RPMI8226 (cell line): ENCODE results near the gene CTNNBIP1.
A peak's percentile ranks its signal among the peaks of the same experiment; 100 is the strongest.

Experiments
- DNase-seq: peaks from one replicate; pipeline ENCODE4 v3.0.0-alpha.2; 2015

The CTNNBIP1 gene

DNA sequence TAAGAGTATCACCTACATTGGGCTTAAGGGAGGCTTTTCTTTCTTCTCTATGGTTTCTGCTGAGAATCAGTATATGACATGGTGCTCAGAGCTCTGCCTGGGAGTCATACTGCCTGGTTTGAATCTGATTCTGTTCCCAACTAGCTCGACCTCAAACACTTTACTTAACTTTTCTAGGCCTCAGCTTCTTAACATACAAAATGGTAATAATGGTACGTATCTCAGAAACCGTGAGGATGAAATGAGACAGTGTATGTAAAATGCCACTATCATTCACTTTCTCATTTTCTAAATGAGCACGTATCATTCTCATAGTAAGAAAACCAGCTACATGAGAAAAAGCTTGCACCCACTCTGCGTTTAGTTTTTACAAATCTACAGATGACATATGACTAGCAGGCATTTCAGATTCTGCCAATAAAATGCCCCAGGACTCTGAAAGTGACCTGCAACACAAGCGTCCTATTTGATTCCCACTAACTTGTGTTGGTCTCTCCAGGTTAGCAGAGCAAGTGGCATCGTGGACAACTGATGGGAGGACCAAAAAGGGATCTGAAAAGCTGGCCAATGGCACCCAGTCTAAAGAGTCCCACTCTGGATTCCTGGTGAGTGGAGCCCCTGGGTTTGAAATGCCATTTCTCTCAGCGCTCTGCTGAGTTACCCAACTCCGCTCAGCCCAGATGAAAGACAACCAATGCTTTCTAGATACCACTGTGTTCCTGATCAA is 6.1 kb downstream of the CTNNBIP1 start:
- no peak for DNase-seq

DNA sequence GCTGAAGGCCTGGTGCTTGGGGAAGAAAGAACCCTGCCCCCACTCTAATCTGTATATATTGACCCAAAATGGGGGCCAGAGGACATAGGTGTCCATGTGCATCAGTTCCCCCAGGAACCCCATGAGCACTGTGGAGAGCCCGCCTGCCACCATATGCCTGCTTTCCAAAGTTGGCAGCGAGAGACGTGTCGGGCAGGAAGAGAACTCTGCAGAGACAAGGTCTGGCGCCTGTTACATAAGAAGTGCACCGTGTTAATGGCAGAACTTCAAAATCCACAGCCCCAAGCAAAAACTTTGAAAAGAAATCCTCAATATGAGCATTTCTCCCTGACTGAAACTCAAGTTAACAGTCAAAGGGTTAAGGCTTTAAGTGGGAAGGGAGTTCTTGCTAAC is 8.0 kb downstream of the CTNNBIP1 start:
- DNase-seq, result no peak

DNA sequence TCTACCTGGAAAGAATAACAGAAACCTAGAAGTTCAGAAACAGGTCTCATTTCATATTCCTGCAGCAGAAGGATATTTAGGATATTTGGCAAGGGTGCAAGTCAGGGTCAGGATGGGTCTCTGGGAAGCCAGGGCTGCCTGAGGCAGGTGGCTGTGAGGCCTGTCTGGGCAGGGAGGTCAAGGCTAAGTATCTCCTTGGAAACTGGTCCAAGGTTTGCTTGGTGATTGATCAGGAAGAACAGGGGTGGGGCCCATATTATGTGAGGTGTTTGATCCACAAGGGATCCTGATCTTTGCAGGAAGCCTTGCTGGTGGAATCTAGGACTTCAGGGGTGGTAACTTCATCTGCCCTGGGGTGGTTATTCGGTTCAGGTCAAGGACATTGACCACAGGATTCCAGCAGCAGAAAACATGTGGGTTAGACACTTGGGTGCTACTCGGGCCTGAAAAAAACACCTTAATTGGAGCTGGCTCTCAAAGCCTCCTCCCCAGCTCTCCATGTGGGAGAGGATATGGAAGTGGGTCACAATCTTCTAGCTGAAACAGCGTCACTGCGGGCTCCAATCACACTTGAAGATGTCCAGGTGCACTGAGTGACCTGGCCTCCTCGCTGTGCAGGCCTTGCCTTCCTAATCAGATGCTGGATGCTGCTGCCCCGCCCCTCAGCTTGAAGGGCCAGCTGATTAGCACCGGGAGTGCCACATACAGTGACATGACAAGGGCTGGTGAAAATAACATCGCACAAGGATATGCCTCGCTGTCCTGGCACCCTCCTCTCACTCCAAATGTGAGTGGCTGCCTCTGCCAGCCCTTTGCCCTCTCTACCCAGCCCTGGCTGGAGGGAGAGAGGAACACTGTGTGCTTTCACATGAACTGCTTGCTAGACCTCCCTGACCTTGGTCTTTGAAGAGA is 8.7 kb downstream of the CTNNBIP1 start:
- no peak for DNase-seq

GRCh38 chr1:9900142-9901043 is 9.7 kb downstream of the CTNNBIP1 start:
- peak; percentile 87 for DNase-seq

DNA sequence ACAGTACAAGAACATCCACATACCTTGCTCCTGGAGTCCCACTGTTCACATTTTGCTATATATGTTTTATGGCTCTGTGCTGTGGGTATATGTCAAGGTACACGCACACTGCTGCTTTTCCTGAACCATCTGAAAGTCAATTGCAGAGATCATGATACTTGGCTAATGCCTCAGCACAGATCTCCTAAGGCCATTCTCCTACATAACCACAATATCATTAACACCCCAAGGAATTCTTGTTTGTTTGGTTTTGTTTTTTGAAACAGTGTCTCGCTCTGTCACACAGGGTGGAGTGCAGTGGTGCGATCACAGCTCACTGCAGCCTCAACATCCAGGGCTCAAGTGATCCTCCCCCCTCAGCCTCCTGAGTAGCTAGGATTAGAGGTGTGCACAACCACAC is 16.0 kb downstream of the CTNNBIP1 start:
- no peak for DNase-seq

- DNase-seq, result no peak
Measured at GRCh38 chr1:9892563-9893528, 17.2 kb downstream of the CTNNBIP1 start.

DNA sequence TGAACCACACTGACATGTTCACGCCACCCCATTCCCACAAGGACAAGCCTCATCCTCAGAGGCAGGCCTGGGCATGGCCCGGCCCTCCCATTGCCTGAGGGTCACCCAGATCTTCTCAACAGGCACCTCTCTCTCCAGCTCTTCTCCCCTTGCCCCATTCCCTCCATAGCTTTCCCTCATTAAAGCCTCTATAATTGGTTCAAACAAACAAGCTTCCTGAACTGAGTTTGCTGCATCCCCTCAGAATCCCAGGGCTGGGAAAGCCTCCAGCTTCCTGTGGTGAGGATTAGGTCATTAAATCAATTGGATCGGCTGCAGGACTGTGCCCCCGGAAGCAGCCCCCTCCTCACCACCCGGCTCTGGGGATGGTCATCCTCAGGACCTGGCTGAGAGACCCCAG is 18.9 kb downstream of the CTNNBIP1 start:
- DNase-seq, result peak; percentile 1

DNA sequence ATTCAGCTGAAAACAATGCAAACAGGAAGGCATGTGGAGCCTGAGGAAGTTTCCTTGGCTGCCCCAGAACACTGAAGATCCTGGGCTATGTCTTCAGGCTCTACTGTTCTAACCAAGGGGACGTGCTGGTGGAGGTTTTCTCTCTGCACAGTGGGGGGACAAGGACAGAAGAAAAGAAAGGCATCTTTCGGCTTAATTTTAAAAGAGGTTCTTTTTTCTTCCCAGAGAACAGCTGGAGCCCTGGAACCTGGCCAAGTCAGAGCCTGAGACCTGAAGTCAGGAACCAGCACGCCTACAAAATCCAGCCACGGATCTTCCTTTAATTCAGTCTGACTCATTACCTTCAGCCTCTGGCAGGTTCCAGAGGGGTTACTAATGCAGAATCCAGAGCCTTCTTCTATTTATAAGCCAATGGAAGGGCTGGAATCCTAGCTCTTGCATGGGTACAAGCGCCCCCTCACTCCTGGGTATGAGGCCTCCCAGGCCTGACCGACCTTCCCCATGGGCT is 19.8 kb downstream of the CTNNBIP1 start:
- DNase-seq, result no peak

- DNase-seq, result no peak
Measured at GRCh38 chr1:9889411-9889810, 20.7 kb downstream of the CTNNBIP1 start.

- no peak for DNase-seq
Measured at GRCh38 chr1:9888886-9889285, 21.2 kb downstream of the CTNNBIP1 start.

GRCh38 chr1:9887070-9887469 is 23.0 kb downstream of the CTNNBIP1 start:
- DNase-seq, result no peak

- DNase-seq, result no peak
Measured at GRCh38 chr1:9886092-9886742, 23.9 kb downstream of the CTNNBIP1 start.

DNA sequence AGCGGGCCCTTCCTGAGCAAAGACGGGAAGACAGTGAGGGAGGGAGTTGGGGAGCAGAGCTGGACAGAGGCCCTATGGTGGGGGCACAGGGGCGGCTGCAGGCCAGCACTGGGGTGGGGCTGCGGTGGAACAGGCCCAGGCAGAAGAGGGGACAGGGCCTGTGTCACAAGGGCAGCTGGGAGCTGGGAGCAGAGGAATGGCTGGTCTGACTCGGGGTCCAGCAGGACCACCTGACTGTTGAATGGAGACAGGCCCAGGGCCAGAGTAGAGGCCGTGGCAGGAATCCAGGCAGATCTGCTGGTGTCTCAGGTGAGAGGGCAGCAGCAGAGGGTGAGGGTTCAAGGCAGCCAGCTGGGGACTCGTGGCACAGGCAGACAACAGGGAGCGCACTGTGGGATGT is 25.3 kb downstream of the CTNNBIP1 start:
- no peak for DNase-seq

DNA sequence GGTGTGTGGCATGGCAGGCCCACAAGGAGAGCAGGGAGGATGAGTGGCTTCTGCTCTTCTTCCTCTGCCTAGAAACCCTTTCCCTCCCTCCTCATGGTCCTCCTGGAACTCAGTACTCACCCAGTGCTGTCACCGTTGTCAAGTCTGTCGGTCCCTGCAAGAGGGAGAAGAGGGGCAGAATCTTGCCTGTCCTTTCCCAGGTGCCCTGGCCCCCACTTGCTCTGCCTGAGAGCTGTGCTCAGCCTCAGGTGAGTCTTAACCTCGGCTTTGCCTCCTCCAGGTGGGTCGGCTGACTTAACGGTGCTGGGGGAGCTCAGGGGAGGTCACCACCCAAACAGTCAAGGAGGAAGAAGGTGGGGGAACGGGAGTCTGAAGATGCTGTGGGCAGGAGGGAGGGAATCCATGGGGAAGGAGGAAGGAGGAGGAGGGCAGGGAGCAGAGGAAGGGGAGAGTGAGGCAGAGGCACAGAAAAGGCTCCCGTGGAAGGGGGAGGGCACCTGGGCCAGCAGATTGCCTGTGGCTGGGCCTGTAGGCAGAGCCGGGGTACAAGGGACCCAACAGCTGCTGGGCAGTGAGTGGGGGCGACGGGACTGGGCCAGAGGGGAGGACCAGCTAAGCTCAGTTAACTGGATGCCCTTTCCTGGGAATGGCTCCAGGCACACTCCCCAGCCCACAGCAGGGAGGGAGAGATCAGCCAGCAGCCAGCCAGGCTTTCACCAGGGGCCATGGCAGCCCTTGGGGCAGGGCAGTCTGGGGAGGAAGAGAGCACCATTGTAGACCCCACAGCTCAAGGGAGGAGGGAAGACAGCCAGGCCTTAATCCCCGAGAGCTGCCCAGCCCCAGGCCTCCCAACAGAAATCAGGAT is 26.3 kb downstream of the CTNNBIP1 start:
- DNase-seq, result no peak

GRCh38 chr1:9882945-9883303 is 27.1 kb downstream of the CTNNBIP1 start:
- DNase-seq, result no peak

- no peak for DNase-seq
Measured at GRCh38 chr1:9882296-9882944, 27.6 kb downstream of the CTNNBIP1 start.

GRCh38 chr1:9881838-9882249 is 28.2 kb downstream of the CTNNBIP1 start:
- DNase-seq, result no peak

DNA sequence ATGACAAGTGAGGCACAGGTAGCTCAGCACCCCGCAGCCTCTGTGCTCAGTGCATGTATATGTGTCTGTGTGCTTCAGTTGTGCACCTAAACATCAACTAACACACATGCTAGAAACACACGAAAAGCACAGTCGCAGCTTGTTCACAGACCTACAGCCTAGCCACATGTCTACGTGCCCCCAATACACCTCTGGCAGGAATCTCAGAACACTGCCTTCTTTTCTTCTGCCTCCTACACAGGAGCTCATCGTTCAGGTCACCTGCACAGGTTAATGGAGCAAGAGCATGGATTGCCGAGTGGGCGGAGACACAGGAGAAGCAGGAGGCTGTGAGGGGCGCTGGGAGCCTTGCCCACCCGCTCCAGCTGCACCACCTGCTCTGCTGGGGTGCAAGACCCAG is 31.7 kb downstream of the CTNNBIP1 start:
- DNase-seq, result no peak

DNA sequence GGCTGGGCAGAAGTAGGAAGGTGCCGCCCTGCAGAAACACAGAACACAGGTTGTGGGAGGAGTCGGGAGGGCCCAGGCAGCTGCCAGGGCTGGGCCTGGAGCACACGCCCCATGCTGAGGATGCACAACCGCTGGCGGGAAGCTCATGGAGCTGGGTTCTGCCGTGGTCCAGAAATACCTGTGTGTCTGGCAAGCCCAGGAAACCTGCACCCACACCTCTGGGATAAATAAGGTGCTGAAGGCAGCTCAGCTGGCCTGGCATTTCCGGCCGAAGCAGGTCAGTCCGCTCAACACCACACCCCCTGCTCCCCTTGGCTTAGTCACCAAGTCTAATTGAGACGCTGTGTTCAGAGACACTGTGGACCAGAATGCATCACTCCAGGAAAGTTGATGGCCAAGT is 32.1 kb downstream of the CTNNBIP1 start:
- DNase-seq, result peak; percentile 53

GRCh38 chr1:9875636-9876000 is 34.5 kb downstream of the CTNNBIP1 start:
- no peak for DNase-seq
